UCSD-AML1 (cell line): ENCODE results near the gene PLXNA3.

Source experiments
- DNase-seq: peaks from one replicate; lab custom pipeline; 2025; ENCODE audit not compliant: unreplicated experiment; lab: John Stamatoyannopoulos, UW

Gene PLXNA3

DNA sequence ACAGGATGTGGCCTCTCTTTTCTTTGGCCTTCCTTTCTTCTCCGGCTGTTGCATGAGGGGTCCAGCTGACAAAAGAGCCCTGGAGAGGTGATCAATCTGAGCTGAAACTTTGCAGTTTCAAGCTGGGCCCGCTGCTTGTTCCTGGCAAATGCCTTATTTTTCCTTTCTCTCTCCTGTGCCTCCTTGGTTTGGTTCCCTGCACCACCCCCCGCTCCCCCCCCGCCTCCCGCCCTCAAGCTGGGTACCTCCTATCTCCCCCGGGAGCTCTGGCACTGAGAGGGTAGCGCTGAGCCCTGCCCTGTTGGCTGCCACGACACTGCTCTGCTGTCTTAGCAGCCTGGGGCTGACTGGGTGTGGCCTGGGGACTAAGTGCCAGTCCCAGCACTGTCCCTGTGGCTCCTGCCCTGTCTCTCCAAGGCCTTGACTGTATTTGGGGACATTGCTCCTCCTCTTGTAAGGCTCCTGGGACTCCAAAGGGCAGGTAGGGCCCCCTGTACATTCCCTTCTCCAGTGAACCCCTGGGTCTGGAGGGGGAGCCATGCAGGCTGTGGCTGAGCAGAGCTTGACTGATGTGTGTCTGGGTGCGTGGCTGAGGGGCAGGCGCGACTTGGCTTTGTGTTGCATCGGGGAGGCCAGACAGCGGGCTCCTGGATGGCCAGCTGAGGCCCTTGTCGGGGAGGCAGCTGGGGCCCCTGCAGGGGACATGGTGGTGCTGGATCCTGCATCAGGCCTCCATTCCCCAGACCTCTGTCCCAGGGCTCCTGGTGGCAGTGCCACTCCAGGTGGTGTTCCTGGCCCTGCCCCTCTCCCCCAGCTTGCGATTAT lies 1.1 kb downstream of the PLXNA3 start:
- no peak for DNase-seq

DNA sequence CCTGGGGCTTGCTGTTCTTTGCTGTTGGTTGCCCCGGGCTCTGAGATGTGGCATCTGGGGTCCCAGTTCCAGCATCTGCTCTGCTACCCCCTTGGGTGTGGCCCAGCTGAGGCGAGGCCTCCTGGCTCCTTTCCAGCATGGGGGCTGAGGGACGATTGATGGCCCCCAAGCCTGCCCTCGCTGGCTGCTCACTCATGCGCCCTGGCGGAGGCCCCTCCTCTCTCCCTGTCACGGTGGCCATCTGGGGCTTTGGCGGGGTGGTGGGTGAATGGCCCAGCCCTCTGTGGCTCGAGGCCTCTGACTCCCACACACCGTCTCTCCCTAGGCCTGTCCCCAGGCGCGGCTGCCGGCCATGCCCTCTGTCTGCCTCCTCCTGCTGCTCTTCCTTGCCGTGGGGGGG lies 1.8 kb downstream of the PLXNA3 start:
- DNase-seq = no peak

DNA sequence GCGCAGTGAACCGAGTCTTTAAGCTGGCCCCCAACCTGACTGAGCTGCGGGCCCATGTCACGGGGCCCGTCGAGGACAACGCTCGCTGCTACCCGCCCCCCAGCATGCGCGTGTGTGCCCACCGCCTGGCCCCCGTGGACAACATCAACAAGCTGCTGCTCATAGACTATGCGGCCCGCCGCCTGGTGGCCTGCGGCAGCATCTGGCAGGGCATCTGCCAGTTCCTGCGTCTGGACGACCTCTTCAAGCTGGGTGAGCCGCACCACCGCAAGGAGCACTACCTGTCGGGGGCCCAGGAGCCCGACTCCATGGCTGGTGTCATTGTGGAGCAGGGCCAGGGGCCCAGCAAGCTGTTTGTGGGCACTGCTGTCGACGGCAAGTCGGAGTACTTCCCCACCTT lies 2.2 kb downstream of the PLXNA3 start:
- DNase-seq = no peak

DNA sequence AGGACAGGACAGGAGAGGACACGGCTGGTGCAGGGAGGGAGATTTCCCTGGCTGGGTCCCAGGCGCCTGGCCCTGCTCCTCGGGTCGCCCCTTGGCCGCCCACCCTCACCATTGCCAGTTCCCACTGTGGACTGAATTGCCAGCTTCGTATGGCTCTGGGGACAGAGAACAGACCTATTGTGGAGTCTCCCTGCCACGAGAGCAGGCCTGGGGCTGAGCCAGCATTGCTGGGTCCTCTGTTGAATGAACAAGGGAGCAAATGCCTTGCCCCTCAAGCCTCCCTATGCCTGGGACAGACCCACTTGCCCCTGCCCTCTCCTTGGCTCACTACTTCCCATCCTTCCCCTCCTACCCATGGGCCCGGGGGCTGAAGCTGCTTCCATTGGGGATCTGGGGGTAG lies 4.3 kb downstream of the PLXNA3 start:
- no peak for DNase-seq

DNA sequence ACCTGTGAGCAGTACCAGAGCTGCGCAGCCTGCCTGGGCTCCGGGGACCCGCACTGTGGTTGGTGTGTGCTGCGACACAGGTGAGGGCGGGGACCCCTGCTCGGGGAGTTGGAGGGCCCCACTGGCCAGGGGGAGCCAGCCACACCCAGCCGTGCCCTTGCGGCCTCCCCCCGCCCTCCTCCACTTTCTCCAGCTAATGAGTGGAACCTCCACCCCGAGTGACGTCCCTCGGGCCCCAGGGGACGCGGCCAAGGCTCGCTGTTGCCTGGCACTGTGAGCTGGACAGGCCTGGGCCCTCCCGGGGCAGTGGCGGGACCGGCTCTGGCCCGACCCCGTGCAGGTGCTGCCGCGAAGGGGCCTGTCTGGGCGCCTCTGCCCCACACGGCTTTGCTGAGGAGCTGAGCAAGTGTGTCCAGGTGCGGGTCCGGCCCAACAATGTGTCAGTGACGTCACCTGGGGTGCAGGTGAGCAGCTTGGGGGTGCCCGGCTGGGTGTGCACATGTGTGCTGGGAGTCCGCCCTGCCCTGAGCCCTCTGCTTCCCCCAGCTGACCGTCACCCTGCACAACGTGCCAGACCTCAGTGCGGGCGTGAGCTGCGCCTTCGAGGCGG lies 5.6 kb downstream of the PLXNA3 start:
- DNase-seq = no peak

DNA sequence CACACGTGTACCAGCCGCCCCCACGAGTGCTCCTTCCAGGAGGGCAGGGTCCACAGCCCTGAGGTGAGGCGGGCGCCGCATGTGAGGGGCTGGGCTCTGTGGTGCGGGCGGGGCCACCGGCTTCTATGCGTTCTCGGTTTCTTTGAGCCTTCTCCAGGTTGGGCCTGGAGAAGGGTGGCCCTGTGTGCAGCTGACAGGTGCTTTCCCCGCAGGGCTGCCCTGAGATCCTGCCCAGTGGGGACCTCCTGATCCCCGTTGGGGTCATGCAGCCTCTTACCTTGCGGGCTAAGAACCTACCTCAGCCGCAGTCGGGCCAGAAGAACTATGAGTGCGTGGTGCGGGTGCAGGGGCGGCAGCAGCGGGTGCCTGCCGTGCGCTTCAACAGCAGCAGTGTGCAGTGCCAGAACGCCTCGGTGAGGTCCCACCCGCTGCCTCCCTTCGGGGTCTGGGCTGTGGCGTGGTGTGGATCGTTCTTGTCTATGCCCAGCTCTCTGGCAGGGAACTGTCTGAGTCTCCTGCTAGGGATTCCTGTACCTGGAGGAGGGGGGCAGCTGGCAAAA lies 6.8 kb downstream of the PLXNA3 start:
- DNase-seq = no peak

DNA sequence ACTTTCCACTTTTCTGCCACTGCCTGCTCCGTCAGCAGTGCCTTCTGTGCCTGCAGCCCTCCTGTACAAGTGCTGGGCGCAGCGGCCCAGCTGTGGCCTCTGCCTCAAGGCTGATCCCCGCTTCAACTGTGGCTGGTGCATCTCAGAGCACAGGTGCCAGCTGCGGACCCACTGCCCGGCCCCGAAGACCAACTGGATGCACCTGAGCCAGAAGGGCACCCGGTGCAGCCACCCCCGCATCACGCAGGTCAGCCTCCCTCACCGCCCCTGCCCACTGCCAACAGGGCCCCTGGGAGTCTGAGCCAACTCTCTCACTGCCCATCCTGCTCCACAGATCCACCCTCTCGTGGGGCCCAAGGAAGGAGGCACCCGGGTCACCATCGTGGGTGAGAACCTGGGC lies 7.5 kb downstream of the PLXNA3 start:
- no peak for DNase-seq

DNA sequence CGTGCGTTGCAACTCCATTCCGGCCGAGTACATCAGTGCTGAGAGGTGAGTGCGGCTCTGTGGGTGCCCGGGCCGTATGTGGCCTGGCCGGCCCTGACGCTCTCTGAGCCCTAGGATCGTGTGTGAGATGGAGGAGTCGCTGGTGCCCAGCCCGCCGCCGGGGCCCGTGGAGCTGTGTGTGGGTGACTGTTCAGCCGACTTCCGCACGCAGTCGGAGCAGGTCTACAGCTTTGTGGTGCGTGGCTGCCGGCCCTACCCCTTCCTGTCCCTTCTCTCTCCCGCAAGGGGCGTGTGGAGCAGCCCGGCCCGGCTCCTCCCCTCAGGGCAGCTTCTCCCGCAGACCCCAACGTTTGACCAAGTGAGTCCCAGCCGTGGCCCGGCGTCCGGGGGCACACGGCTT lies 8.0 kb downstream of the PLXNA3 start:
- DNase-seq = no peak

DNA sequence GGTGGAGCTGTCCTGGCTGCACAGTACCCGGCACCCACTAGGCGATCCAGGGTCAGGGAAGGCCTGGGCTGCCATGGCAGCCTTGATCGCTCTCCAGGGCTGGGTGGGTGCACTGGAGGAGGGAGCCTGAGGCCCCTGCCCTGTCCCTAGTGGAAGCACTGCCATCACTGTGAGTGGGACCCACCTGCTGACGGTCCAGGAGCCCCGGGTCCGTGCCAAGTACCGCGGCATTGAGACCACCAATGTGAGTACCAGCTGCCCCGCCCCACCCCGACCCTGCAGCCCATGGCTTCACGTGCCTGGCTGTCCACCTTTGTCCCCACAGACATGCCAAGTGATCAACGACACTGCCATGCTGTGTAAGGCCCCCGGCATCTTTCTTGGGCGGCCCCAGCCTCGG lies 8.8 kb downstream of the PLXNA3 start:
- DNase-seq = no peak

DNA sequence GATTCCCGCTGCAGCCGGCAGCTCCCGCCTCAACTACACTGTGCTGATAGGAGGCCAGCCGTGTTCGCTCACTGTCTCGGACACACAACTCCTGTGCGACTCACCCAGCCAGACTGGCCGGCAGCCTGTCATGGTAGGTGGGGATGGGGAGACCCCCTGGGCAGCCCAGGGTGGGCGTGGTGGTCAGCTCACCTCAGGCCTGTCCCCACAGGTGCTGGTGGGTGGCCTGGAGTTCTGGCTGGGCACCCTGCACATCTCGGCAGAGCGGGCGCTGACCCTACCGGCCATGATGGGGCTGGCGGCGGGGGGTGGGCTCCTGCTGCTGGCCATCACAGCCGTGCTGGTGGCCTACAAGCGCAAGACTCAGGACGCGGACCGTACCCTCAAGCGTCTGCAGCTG lies 9.5 kb downstream of the PLXNA3 start:
- DNase-seq = no peak

DNA sequence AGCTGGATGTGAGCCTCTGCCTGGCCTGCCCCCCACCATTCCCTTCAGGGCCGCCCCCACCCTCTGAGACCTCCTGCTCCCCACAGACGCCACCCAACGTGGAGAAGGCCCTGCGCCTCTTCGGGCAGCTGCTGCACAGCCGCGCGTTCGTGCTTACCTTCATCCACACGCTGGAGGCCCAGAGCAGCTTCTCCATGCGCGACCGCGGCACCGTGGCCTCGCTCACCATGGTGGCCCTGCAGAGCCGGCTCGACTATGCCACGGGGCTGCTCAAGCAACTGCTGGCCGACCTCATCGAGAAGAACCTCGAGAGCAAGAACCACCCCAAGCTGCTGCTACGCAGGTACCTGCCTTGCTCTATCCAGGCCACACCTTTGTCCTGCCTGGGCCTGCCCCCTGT lies 10.1 kb downstream of the PLXNA3 start:
- DNase-seq = no peak

DNA sequence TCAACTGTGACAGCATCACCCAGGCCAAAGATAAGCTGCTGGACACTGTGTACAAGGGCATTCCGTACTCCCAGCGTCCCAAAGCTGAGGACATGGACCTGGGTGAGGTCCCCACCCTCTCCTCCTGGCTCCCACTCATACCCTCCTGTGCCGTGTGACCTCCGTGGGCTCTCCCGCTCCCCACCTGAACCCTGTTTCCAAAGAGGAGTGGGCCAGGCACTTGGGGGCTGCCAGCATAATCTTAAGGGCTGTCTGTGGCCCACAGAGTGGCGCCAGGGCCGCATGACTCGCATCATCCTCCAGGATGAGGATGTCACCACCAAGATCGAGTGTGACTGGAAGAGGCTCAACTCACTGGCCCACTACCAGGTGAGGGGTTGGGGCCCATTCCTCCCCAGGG lies 11.0 kb downstream of the PLXNA3 start:
- no peak for DNase-seq

DNA sequence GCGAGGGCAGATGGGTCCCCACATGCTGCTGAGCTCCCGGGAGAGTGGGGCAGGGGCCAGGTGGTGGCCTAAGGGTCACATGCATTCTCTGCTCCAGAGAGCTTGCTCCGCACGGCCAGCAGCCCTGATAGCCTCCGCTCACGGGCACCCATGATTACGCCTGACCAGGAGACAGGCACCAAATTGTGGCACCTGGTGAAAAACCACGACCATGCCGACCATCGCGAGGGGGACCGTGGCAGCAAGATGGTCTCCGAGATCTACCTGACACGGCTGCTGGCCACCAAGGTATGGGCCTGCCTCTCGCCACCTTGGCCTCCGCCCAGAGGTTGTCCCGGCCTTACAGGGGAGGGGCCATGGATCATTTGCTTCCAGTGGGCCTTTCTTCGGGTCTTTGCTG lies 11.8 kb downstream of the PLXNA3 start:
- no peak for DNase-seq

DNA sequence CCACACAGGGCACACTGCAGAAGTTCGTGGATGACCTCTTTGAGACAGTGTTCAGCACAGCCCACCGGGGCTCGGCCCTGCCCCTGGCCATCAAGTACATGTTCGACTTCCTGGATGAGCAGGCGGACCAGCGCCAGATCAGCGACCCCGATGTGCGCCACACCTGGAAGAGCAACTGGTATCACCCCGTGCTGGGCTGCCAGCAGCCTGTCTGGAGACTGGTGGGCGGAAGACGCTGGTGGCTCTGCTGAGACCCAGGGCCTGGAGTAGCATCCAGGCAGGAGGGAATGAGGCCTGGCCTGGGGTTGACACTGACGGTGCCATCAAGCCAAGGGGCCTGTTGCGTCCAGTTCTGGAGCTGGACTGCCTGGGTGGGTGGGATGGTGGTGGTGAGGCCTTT lies 12.4 kb downstream of the PLXNA3 start:
- DNase-seq = no peak

DNA sequence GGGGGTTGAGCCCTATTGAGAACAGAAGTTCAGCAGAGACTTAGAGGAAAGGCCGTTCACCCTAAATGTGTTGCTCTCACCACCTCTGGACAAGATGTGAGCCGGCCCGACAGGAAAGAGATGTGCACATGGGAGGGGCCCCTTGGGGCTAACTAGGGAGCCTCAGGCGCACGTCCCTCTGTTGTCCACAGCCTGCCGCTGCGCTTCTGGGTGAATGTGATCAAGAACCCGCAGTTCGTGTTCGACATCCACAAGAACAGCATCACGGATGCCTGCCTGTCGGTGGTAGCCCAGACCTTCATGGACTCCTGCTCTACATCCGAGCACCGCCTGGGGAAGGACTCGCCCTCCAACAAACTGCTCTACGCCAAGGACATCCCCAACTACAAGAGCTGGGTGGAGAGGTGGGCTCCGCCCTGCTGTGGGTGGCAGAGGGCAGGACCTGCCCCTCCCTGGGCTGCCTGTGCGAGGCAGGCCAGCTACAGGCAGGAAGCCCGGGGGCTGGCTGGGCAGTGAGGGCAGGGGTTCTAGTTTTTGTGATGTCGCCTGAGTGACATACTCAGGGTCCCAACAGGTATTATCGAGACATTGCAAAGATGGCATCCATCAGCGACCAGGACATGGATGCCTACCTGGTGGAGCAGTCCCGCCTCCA lies 13.0 kb downstream of the PLXNA3 start:
- DNase-seq = no peak

DNA sequence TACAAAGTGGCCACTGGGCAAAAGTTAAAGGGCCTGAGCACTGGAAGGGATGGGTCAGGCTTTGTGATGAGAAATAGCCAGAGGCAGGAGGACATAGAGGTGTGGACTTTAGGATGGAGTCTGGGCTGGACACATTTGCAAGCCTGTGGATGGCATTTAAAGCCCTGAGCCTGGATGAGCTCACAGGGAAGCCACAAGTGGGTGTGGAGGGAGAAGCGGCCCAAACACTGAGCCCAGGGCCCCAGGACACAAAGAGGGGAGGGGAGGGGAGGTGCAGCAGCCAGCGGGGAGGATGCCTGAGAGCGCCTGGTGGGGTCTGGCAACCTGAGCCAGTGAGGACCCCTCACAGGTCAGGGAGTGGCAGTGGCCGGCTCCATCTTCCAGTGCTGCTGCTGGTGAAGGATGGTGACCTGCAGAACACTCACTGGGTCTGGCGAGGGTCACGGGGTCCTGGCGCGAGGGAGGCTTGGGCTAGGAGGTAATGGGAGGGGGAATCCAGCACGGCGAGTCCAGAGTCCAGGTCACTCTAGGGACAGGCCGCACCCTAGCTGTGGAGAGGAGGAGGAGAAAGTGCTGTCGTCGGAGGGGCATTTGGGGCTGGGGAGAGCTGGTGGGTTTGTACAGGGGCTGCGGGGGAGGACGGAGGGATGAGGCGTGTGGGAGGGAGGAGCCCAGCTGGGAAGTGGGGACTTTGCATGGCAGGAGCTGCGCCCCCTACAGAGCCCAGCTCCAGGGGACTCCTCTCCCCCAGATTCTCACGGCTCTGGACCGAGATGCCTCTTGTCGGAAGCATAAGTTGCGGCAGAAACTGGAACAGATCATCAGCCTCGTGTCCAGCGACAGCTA lies 14.0 kb downstream of the PLXNA3 start:
- no peak for DNase-seq

DNA sequence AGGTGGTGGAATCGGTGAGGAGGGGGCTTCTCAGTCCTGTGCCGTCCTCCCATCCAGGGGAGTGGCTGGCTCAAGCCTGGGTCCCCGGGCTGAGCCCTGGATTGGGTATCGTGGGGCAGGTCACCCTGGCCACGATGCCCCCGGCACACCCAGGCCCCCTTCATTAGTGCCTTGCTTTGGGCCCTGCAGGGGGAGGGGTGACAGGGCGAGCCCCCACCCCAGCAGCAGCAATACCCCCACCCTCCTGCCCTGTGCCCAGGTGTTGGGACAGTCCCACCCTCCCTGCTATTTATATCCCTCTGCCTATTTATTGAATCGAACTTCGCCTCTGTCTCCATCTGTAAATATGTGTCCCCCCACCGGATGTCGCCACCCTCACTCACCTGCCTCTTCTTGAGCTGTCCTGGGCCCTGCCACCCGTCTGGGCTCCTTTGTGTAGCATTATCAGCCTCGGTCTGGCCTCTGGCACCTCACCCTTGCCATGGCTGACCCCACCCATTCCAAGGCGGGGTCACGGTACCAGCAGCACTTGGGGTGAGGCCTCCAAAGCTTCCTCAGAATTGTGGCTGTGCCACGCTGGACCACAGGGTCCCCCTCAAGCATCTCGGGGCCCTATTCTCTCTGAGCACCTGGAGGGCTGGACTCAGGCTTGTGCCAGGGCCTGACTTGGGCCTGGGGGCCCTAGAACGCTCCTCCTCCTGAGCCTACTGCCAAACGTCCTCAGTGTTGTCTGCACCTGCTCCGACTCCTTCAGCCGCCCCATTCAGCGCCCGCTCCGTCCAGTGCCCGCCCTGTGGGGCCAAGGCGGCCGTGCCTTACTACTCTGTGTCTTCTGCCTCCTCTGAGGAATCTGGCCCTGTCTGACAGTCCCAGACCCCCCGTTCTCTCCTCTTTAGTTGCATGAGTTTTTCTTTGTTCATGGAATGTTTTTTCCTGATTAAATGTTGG lies 14.9 kb downstream of the PLXNA3 start:
- no peak for DNase-seq

DNA sequence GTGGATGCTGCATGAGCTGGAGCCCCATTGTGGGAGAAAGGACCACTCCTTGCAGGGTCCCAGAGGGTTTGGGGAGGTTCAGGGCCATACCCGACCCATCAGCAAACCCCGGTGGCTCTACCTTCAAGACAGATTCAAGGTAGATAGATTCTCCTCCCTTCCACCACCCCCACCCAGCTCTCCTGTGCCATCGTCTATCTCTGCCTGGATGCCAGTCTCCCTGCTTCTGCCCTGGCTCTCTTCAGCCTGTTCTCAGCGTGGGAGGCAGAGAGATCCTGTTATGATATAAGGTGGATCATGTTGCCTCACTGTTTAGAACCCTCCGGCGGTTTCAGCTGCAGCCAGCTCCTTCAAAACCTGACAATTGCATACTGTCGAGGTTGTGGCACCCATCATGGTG lies 15.6 kb downstream of the PLXNA3 start:
- no peak for DNase-seq

DNA sequence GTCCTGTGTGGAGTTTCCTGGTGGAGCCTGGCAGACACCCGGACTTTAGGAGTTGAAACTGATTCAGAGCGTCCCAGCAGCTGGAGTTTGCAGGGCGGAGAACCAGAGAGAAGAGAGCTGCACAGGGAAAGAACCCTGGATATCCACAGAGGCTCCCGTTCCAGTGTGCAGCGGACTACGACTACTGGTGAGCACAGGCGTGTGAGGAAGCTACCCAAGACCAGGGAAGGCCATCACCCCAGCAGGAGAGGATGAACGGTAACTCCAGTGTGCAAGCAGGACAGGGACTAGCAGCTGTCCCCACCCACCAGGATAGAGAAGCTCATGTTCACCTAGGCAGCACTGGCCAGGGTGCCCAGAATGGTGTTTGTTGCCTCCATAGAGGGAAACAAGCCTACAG lies 18.7 kb downstream of the PLXNA3 start:
- no peak for DNase-seq

DNA sequence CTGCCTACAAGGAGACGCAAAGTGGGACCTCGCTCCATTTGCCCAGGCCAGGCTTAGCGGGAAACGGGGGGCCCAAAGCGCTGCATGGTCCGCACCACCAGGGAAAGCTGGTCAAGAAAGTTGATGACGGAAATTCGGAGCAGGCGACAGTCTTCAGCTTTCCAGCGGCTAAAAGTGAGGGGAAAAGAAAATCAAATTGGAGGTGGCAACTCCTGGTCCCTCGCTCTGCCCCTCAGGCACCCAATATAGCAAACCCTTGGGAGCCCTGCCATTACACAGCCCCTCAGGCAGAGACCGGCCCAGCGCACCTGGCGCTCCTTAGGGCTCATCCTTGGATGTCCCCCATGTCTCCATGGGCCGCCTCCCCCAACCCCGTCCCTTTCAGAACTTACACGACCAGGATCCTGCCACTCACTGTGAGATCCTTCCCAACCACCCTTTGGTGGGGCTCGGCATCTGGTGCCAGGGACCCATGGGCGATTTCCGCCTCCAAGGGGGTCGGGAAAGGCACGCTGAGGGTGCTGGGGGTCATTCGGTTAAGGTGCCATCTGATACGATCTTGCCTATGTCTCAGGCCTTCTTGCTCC lies 19.9 kb downstream of the PLXNA3 start:
- no peak for DNase-seq
